SK-N-MC (cell line): ENCODE data around the gene FHOD1.

ENCODE experiments used
- DNase-seq: peaks from one replicate; pipeline ENCODE4 v3.0.0-alpha.2; 2011; ENCODE audit warnings: low read depth, low spot score
- H3K27ac ChIP-seq: fragments of 200-600 bp; sonication (generic); 2 replicates; pipeline ENCODE4 v1.5.1; 2016; ENCODE audit warnings: mixed run types
- H3K36me3 ChIP-seq: fragments of 200-600 bp; sonication (generic); 2 replicates; pipeline ENCODE4 v1.6.1; 2017; ENCODE audit warnings: antibody characterized with exemption, low read length, mixed read lengths; ENCODE audit not compliant: insufficient read depth
- H3K4me3 ChIP-seq: fragments of 200-600 bp; sonication (generic); 2 replicates; pipeline ENCODE4 v1.5.1; 2016
- H3K9ac ChIP-seq: fragments of 200-600 bp; sonication (generic); 2 replicates; pipeline ENCODE4 v1.8.0; 2017; ENCODE audit warnings: mixed run types, mixed read lengths; ENCODE audit not compliant: insufficient read length
- H3K9me3 ChIP-seq: fragments of 200-600 bp; sonication (generic); 2 replicates; pipeline ENCODE4 v1.6.1; 2017; ENCODE audit warnings: low read depth, mild to moderate bottlenecking, antibody characterized with exemption, low read length, moderate library complexity, mixed read lengths
- EZH2 ChIP-seq: fragments of 200-600 bp; sonication (generic); IDR thresholded peaks from one replicate; pipeline ENCODE4 v1.6.1; 2017; ENCODE audit warnings: antibody characterized with exemption
- FOXP2 ChIP-seq: optimal IDR thresholded peaks from 2 replicates; pipeline ENCODE3; 2011; ENCODE audit warnings: mild to moderate bottlenecking, moderate library complexity; ENCODE audit not compliant: insufficient read depth; ENCODE audit errors: extremely low read length, control extremely low read depth
- POLR2AphosphoS5 ChIP-seq: IDR thresholded peaks from 2 replicates; pipeline ENCODE4 v1.6.1; 2012; ENCODE audit warnings: mild to moderate bottlenecking, low read depth, low read length, borderline replicate concordance

FHOD1 gene

GRCh38 chr16:67202426-67202825 is 44.9 kb downstream of the FHOD1 start:
- no peak for DNase-seq
- Histone ChIP-seq H3K36me3 (no peaks in the 10 kb centered on the region; the same call in 1 of the 2 replicates), H3K27ac (no peak overlapping the region)

GRCh38 chr16:67201411-67202345 is 45.6 kb downstream of the FHOD1 start:
- TF ChIP-seq FOXP2 (no peak), POLR2AphosphoS5 (no peak), EZH2 (no peak)
- no peak overlapping the region for H3K27ac ChIP-seq
- H3K36me3 ChIP-seq, result no peaks in the 10 kb centered on the region; the same call in 1 of the 2 replicates
- no peak overlapping the region for H3K4me3 ChIP-seq
- no peaks in the 10 kb centered on the region for H3K9me3 ChIP-seq
- H3K9ac ChIP-seq, result no peak overlapping the region
- no peak for DNase-seq

More at GRCh38 chr16:67202426-67202825, 44.9 kb downstream of the FHOD1 start:
- Histone ChIP-seq H3K4me3 (no peak overlapping the region), H3K9me3 (no peaks in the 10 kb centered on the region), H3K9ac (no peak overlapping the region)
- TF ChIP-seq POLR2AphosphoS5, result no peak
- no peak for TF ChIP-seq FOXP2
- TF ChIP-seq EZH2, result no peak

- Histone ChIP-seq H3K27ac (no peak overlapping the region), H3K9me3 (no peaks in the 10 kb centered on the region)
- no peak for TF ChIP-seq EZH2
- TF ChIP-seq POLR2AphosphoS5, result no peak
- TF ChIP-seq FOXP2, result no peak
Measured at GRCh38 chr16:67200491-67200890, 46.8 kb downstream of the FHOD1 start.

GRCh38 chr16:67199808-67200198 is 47.5 kb downstream of the FHOD1 start:
- no peak overlapping the region for H3K9ac ChIP-seq
- peaks cover 12% of the 10 kb centered on the region; the same call in 1 of the 2 replicates for H3K36me3 ChIP-seq
- no peak overlapping the region for H3K4me3 ChIP-seq

More at GRCh38 chr16:67200491-67200890, 46.8 kb downstream of the FHOD1 start:
- peaks cover 6% of the 10 kb centered on the region; the same call in 1 of the 2 replicates for H3K36me3 ChIP-seq
- H3K4me3 ChIP-seq, result no peak overlapping the region
- DNase-seq, result no peak
- H3K9ac ChIP-seq, result no peak overlapping the region

GRCh38 chr16:67199011-67199807 is 48.1 kb downstream of the FHOD1 start, which contains the start of gene ELMO3:
ELMO3 (plus strand) TSS chr16:67199131; CDS start chr16:67199327, 196 bp downstream.
- H3K4me3 ChIP-seq, result no peak within 1 kb of the TSS
- H3K27ac ChIP-seq, result no peak within 1 kb of the TSS
- H3K36me3 ChIP-seq, result peaks cover 17% of the 10 kb centered on the region; the same call in 1 of the 2 replicates
- DNase-seq, result no peak
- no peak within 1 kb of the TSS for H3K9ac ChIP-seq
- no peaks in the 10 kb centered on the region for H3K9me3 ChIP-seq
- TF ChIP-seq EZH2 (no peak), FOXP2 (no peak), POLR2AphosphoS5 (no peak)

More at GRCh38 chr16:67199808-67200198, 47.5 kb downstream of the FHOD1 start:
- no peak for TF ChIP-seq EZH2
- Histone ChIP-seq H3K9me3 (no peaks in the 10 kb centered on the region), H3K27ac (no peak overlapping the region)
- DNase-seq, result no peak

- Histone ChIP-seq H3K9ac (no peak overlapping the region), H3K4me3 (no peak overlapping the region), H3K27ac (no peak overlapping the region), H3K36me3 (peaks cover 18% of the 10 kb centered on the region; the same call in 1 of the 2 replicates), H3K9me3 (no peaks in the 10 kb centered on the region)
- DNase-seq, result no peak
- TF ChIP-seq EZH2, result no peak
- TF ChIP-seq FOXP2, result no peak
- no peak for TF ChIP-seq POLR2AphosphoS5
Measured at GRCh38 chr16:67198238-67198734, 49.0 kb downstream of the FHOD1 start.

GRCh38 chr16:67197704-67198103 is 49.6 kb downstream of the FHOD1 start:
- no peaks in the 10 kb centered on the region for H3K9me3 ChIP-seq
- no peak for TF ChIP-seq POLR2AphosphoS5
- TF ChIP-seq EZH2, result no peak
- TF ChIP-seq FOXP2, result no peak
- no peak overlapping the region for H3K27ac ChIP-seq
- no peak for DNase-seq
- H3K36me3 ChIP-seq, result peaks cover 18% of the 10 kb centered on the region; the same call in 1 of the 2 replicates
- no peak overlapping the region for H3K4me3 ChIP-seq
- H3K9ac ChIP-seq, result no peak overlapping the region

GRCh38 chr16:67196881-67197280 is 50.4 kb downstream of the FHOD1 start:
- H3K9ac ChIP-seq, result no peak overlapping the region

More at GRCh38 chr16:67196881-67197280, 50.4 kb downstream of the FHOD1 start:
- Histone ChIP-seq H3K9me3 (no peaks in the 10 kb centered on the region), H3K36me3 (peaks cover 18% of the 10 kb centered on the region; the same call in 1 of the 2 replicates), H3K27ac (no peak overlapping the region), H3K4me3 (no peak overlapping the region)
- no peak for DNase-seq
- TF ChIP-seq FOXP2 (no peak), EZH2 (no peak), POLR2AphosphoS5 (no peak)
